PC-3 (cell line): ENCODE measurements around the gene TXNL4B.

ENCODE experiments used
- CTCF ChIP-seq: fragments of 300-600 bp; sonication (generic); conservative IDR thresholded peaks from 2 replicates; pipeline ENCODE4 v1.5.1; 2017; ENCODE audit warnings: antibody characterized with exemption, low read depth, mild to moderate bottlenecking, low read length
- EZH2 ChIP-seq: fragments of 300-600 bp; sonication (generic); IDR thresholded peaks from one replicate; pipeline ENCODE4 v1.6.1; 2017; ENCODE audit warnings: antibody characterized with exemption, mild to moderate bottlenecking, low read length; ENCODE audit not compliant: unreplicated experiment

DNA sequence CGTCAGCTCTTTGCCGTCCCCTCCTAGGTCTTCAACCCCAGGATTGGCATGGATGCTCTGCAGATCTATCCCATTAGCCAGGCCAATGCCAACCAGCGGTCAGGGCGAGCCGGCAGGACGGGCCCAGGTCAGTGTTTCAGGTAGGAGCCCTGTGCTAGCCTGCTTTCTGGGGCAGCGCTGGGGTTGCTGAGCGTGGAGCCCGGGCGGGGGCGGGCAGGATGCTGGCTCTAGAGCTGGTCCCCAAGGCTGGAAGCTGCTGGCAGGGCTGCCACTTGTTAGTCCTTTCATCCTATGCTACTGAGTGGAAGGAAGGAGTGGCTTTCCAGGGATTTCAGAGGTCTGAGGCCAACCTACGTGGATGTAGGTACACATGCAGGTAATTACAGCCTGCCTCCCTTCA, 12.6 kb upstream of the TXNL4B start:
- TF ChIP-seq CTCF (no peak), EZH2 (no peak)
